G401 (cell line): ENCODE data around the gene ZBTB7C. TPM values are rescaled to one million over a fixed set of nuclear protein-coding genes. Genes with fewer than 3 reads are reported as not detected.

Source experiments
- DNase-seq: peaks from one replicate; pipeline ENCODE4 v3.0.0-alpha.2; 2015; ENCODE audit warnings: low spot score
- in situ Hi-C: cut with HindIII; loops from 2 replicates; pipeline ENCODE4 v1.10.0; 2016; ENCODE audit warnings: low sequenced_read_pairs, mixed read lengths
- total RNA-seq: library from RNA; depleted of rRNA; stranded (reverse); fragments of >200 nt; shearing (Covaris generic); gene quantifications from 2 replicates; pipeline ENCODE4 v1.2.3, GENCODE V29; 2014

Gene ZBTB7C
- total RNA-seq, 1 experiment from 2014 or later: not detected

GRCh38 chr18:48048251-48048650 is 360.9 kb downstream of the ZBTB7C start:
- in situ Hi-C loops: no loop called here
- DNase-seq: no peak

- in situ Hi-C loops: no loop called here
- no peak for DNase-seq
Observed at GRCh38 chr18:48046843-48047242, 362.3 kb downstream of the ZBTB7C start.

GRCh38 chr18:48045744-48046143 is 363.4 kb downstream of the ZBTB7C start:
- DNase-seq: no peak
- in situ Hi-C loops: no loop called here

- no peak for DNase-seq
- in situ Hi-C loops: no loop called here
Observed at GRCh38 chr18:48044944-48045343, 364.2 kb downstream of the ZBTB7C start.

GRCh38 chr18:48043166-48043565 is 366.0 kb downstream of the ZBTB7C start:
- in situ Hi-C loops: no loop called here
- no peak for DNase-seq

GRCh38 chr18:48042431-48042830 is 366.8 kb downstream of the ZBTB7C start:
- in situ Hi-C loops: no loop called here
- DNase-seq: no peak

GRCh38 chr18:48040457-48041110 is 368.6 kb downstream of the ZBTB7C start:
- DNase-seq: no peak
- in situ Hi-C loops: no loop called here

GRCh38 chr18:48039769-48040215 is 369.4 kb downstream of the ZBTB7C start:
- DNase-seq: no peak
- in situ Hi-C loops: no loop called here

GRCh38 chr18:48038636-48039035 is 370.5 kb downstream of the ZBTB7C start:
- in situ Hi-C loops: no loop called here
- DNase-seq: no peak

GRCh38 chr18:48037481-48038271 is 371.5 kb downstream of the ZBTB7C start:
- DNase-seq: no peak
- in situ Hi-C loops: no loop called here

GRCh38 chr18:48036641-48037421 is 372.4 kb downstream of the ZBTB7C start:
- no peak for DNase-seq
- in situ Hi-C loops: no loop called here

GRCh38 chr18:48036226-48036625 is 373.0 kb downstream of the ZBTB7C start:
- no peak for DNase-seq
- in situ Hi-C loops: no loop called here

GRCh38 chr18:48035556-48035860 is 373.7 kb downstream of the ZBTB7C start:
- in situ Hi-C loops: no loop called here
- DNase-seq: no peak

GRCh38 chr18:48034651-48035555 is 374.3 kb downstream of the ZBTB7C start:
- DNase-seq: no peak
- in situ Hi-C loops: no loop called here

- in situ Hi-C loops: no loop called here
- DNase-seq: no peak
Observed at GRCh38 chr18:48033790-48034650, 375.2 kb downstream of the ZBTB7C start.

GRCh38 chr18:48032876-48033789 is 376.1 kb downstream of the ZBTB7C start:
- in situ Hi-C loops: no loop called here
- DNase-seq: no peak

GRCh38 chr18:48031641-48032040 is 377.5 kb downstream of the ZBTB7C start:
- DNase-seq: no peak
- in situ Hi-C loops: no loop called here
